Gastrocnemius medialis (tissue), 4 donors: ENCODE results near the gene HEATR5B. TPM values are rescaled to one million over a fixed set of nuclear protein-coding genes. Genes with fewer than 3 reads are reported as not detected.
A peak's percentile ranks its signal among the peaks of the same experiment; 100 is the strongest.

ENCODE experiments used
- ATAC-seq, 2 donors: fragments of 150-250 bp; one replicate each; pipeline ENCODE4 v1.9.1; 2016
- DNase-seq, 2 donors: peaks; one replicate each; pipeline ENCODE4 v3.0.0-alpha.2; 2019
- H3K27ac ChIP-seq, 4 donors: fragments of 200-600 bp; sonication (generic); 1 replicate in 1 of 4; 2 replicates in 3 of 4; pipeline ENCODE4 v1.5.1; 2016 to 2018; ENCODE audit warnings: mild to moderate bottlenecking in 2 of 4, moderate library complexity in 1 of 4
- H3K27me3 ChIP-seq, 3 donors: fragments of 200-600 bp; sonication (generic) in 2 of 3; 1 replicate in 1 of 3; 2 replicates in 2 of 3; pipeline versions ENCODE4 v1.5.1 to v1.6.0; 2016 to 2019; ENCODE audit warnings: mild to moderate bottlenecking in 1 of 3, moderate library complexity in 1 of 3
- H3K36me3 ChIP-seq, 2 donors: fragments of 200-600 bp; sonication (generic) in 1 of 2; one replicate each; pipeline ENCODE4 v1.5.1; 2017 to 2018
- H3K4me1 ChIP-seq, 2 donors: fragments of 200-600 bp; sonication (generic) in 1 of 2; one replicate each; pipeline ENCODE4 v1.5.1; 2016 to 2017; ENCODE audit warnings: mild to moderate bottlenecking in 2 of 2
- H3K4me3 ChIP-seq, 4 donors: fragments of 200-600 bp; sonication (generic) in 3 of 4; 1 replicate in 1 of 4; 2 replicates in 3 of 4; pipeline ENCODE4 v1.5.1; 2016 to 2019; ENCODE audit warnings: mild to moderate bottlenecking in 2 of 4
- H3K9me3 ChIP-seq, 3 donors: fragments of 200-600 bp; sonication (generic) in 2 of 3; 1 replicate in 1 of 3; 2 replicates in 2 of 3; pipeline ENCODE4 v1.5.1; 2016 to 2019
- POLR2A ChIP-seq, 2 donors: fragments of 450-650 bp; IDR thresholded peaks; one replicate each; pipeline ENCODE4 v1.6.1; 2017; ENCODE audit warnings: antibody characterized with exemption in 2 of 2, mild to moderate bottlenecking in 2 of 2, moderate library complexity in 2 of 2
- in situ Hi-C, 4 donors: fragments of 200-750 bp; cut with MboI; loops; one replicate each; pipeline versions ENCODE4 v1.15.0 to v1.8.0; 2017; ENCODE audit warnings: low sequenced_read_pairs in 4 of 4
- intact Hi-C: fragments of 100-400 bp; cut with DNase I; formaldehyde crosslinking; loops from one replicate; pipeline ENCODE4 v1.15.1; 2023; ENCODE audit warnings: low total_unique reads
- total RNA-seq, 4 donors: library from RNA; depleted of rRNA; stranded (reverse); fragments of >200 nt; gene quantifications; one replicate each; pipeline versions ENCODE4 v1.1.0 to v1.2.3, GENCODE V29; 2016
- TF ChIP-seq, protein P1 (sequence below), 5 experiments: fragments of 450-650 bp in 3 of 5; fragments of 200-600 bp in 2 of 5; sonication (generic) in 2 of 5; IDR thresholded peaks in 4 of 5; conservative IDR thresholded peaks in 1 of 5; 1 replicate in 4 of 5; 2 replicates in 1 of 5; pipeline ENCODE4 v1.5.1; 2016 to 2019; ENCODE audit warnings: antibody characterized with exemption in 5 of 5, mild to moderate bottlenecking in 3 of 5, moderate library complexity in 3 of 5

The HEATR5B gene
- total RNA-seq, 4 donors from 2014 or later, result 6.8 to 10.0 (median 9.8) TPM

DNA sequence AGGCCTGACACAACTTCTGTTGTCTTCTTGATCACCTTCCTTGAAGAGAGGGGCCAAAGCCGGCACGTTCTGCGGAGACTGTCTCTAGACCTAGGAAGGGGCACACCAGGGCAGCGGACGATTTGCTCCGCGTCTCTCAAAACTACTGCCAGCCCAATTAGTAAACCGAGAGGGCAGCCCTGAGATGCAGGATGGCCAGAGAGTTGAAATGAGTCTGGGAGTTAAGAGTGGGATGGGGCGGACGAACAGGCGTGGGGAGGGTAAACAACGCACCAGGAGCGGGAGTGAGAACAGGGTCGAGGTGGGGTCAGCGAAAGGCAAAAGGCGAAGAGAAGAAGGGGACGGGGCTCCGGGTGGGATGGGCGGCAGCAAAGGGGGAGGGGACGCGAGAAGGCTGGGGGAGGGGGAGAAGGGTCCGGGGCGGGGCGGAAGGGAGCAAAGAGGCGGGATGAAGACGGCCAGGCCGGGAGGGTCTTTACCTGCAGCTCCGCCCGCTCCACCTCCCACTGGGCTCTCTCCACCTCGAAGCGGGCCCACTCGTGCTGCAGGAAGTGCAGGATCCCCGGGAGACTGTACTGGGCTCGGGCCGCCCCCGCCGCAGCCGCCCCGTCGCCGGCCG is 118.3 kb downstream of the HEATR5B start:
- Histone ChIP-seq H3K9me3 (no peaks in the 10 kb centered on the region), H3K4me1 (peaks cover 28% of the 10 kb centered on the region in 2 donors), H3K4me3 (peak overlapping the region; percentile 70 to 97 (median 81)), H3K27me3 (no peaks in the 10 kb centered on the region), H3K27ac (peak overlapping the region; percentile 75 to 97 (median 85)), H3K36me3 (no peaks in the 10 kb centered on the region)
- intact Hi-C loops (loop anchor here (5.0 kb wide), 3 partner anchors 266 to 614 kb away; partner anchors contain the start of genes CEBPZ and NDUFAF7), in situ Hi-C loops (no loop called here)
- DNase-seq (peak; percentile 12 to 16), ATAC-seq (peak; percentile 41 to 42)
- TF ChIP-seq POLR2A (IDR thresholded peaks at IDR 0.05), result no peak
- TF ChIP-seq, protein P1, sequence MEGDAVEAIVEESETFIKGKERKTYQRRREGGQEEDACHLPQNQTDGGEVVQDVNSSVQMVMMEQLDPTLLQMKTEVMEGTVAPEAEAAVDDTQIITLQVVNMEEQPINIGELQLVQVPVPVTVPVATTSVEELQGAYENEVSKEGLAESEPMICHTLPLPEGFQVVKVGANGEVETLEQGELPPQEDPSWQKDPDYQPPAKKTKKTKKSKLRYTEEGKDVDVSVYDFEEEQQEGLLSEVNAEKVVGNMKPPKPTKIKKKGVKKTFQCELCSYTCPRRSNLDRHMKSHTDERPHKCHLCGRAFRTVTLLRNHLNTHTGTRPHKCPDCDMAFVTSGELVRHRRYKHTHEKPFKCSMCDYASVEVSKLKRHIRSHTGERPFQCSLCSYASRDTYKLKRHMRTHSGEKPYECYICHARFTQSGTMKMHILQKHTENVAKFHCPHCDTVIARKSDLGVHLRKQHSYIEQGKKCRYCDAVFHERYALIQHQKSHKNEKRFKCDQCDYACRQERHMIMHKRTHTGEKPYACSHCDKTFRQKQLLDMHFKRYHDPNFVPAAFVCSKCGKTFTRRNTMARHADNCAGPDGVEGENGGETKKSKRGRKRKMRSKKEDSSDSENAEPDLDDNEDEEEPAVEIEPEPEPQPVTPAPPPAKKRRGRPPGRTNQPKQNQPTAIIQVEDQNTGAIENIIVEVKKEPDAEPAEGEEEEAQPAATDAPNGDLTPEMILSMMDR (IDR thresholded peaks at IDR 0.05 in 4 of 5, conservative IDR thresholded peaks at IDR 0.05 in 1 of 5), result no peak

DNA sequence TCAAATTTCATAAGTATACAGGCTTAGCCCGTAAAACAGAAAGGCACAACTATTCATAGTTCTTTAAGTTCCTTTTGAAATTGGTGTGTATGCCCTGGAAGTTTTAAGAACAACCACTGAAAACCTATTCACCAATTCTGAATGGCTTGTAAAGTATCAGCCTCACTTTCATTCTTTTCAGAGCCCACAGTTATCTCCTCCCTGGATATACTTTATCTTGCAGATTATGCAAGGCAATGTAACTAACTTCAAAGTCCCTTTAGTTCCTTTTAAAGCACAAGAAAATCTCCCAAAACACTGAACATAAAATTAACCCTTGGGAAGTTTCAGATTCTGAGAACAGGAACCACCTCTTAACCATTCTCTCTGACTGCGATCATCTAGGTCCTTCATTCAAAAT is 119.0 kb downstream of the HEATR5B start:
- no peaks in the 10 kb centered on the region for H3K9me3 ChIP-seq
- H3K27ac ChIP-seq, result peak overlapping the region; percentile 75 to 97 (median 85)
- no peaks in the 10 kb centered on the region for H3K27me3 ChIP-seq
- ATAC-seq (no peak), DNase-seq (no peak)
- peak overlapping the region; percentile 70 to 97 (median 81) for H3K4me3 ChIP-seq
- intact Hi-C loops, result loop anchor here (5.0 kb wide), 3 partner anchors 267 to 613 kb away; partner anchors contain the start of genes CEBPZ and NDUFAF7
- H3K36me3 ChIP-seq, result no peaks in the 10 kb centered on the region
- in situ Hi-C loops, result no loop called here
- TF ChIP-seq POLR2A (IDR thresholded peaks at IDR 0.05), result no peak
- TF ChIP-seq, protein P1 (IDR thresholded peaks at IDR 0.05 in 4 of 5, conservative IDR thresholded peaks at IDR 0.05 in 1 of 5), result no peak
- peaks cover 28% of the 10 kb centered on the region in 2 donors for H3K4me1 ChIP-seq

DNA sequence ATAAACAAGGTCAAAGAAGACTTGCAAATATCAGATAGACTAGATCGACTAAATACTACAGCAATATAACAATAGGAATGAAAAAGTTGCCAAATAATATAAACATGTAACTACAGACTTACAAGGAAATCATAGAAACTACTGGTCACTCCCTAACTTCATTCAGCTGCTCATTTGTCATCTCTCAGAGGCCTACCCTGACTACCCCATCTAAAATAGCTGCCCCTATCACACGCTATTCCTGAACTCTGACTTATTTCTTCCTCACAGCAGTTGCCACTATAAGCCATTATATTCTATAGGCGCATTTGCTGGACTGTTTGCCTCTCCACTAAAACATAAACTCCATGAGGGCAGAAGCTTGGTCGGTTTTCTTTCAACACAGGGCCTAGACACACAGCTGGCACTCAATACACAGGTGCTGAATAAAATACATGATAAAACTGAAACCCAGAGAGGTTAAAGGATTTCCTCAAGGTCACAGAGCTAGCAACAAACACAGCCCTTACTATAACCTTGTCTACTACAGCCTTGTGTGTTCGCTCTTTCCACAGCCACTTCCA is 119.6 kb downstream of the HEATR5B start:
- Histone ChIP-seq H3K27me3 (no peaks in the 10 kb centered on the region), H3K4me1 (peaks cover 28% of the 10 kb centered on the region in 2 donors), H3K36me3 (no peaks in the 10 kb centered on the region), H3K27ac (peak overlapping the region in 2 of 4 donors; percentile 75 to 89), H3K4me3 (peak overlapping the region in 3 of 4 donors; percentile 2 to 74 (median 70)), H3K9me3 (no peaks in the 10 kb centered on the region)
- intact Hi-C loops (loop anchor here (5.0 kb wide), 3 partner anchors 268 to 612 kb away; partner anchors contain the start of genes CEBPZ and NDUFAF7), in situ Hi-C loops (no loop called here)
- no peak for DNase-seq
- ATAC-seq, result no peak
- TF ChIP-seq, protein P1 (IDR thresholded peaks at IDR 0.05 in 4 of 5, conservative IDR thresholded peaks at IDR 0.05 in 1 of 5), result no peak
- no peak for TF ChIP-seq POLR2A (IDR thresholded peaks at IDR 0.05)

DNA sequence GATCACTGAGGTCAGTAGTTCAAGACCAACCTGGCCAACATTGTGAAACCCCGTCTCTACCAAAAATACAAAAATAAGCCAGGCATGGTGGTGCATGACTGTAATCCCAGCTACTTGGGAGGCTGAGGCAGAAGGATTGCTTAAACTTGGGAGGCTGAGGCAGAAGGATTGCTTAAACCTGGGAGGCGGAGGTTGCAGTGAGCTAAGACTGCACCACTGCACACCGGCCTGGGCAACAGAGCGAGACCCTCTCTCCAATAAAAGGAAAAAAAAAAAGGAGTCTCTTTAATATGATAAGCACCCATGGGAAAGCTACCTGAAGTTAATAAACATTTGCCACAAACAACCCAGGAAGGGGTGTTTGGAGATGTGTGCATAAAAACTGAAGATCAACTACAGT is 120.4 kb downstream of the HEATR5B start:
- no peak for ATAC-seq

DNA sequence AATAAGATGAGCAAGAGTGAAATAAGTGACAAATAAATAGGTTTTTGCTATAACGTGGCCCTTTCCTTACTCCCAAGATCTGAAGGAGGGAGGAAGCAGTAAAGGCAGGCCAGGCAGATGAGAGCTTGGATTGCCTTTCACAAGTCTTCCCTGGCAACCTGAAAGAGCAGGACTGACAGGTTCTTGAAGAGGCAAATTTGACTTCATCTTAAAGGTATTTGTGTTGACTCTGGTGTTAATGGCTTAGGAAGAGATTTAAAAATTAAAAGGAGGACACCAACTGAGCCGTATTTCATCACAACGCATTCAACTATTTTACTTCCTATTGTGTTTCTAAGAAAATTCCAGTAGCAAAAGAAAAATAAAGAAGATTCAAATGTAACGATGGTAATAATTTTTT is 121.1 kb downstream of the HEATR5B start:
- H3K4me3 ChIP-seq, result no peak overlapping the region
- TF ChIP-seq, protein P1 (IDR thresholded peaks at IDR 0.05 in 4 of 5, conservative IDR thresholded peaks at IDR 0.05 in 1 of 5), result no peak
- TF ChIP-seq POLR2A (IDR thresholded peaks at IDR 0.05), result no peak
- H3K27ac ChIP-seq, result no peak overlapping the region
- no peaks in the 10 kb centered on the region for H3K36me3 ChIP-seq
- peaks cover 26 to 28% of the 10 kb centered on the region in 2 donors for H3K4me1 ChIP-seq
- H3K27me3 ChIP-seq, result no peaks in the 10 kb centered on the region
- ATAC-seq, result no peak
- no peaks in the 10 kb centered on the region for H3K9me3 ChIP-seq
- intact Hi-C loops, result no loop called here
- DNase-seq, result no peak
- in situ Hi-C loops, result no loop called here

More for the DNA sequence above, 120.4 kb downstream of the HEATR5B start:
- DNase-seq, result no peak
- intact Hi-C loops (no loop called here), in situ Hi-C loops (no loop called here)
- H3K9me3 ChIP-seq, result no peaks in the 10 kb centered on the region
- H3K27ac ChIP-seq, result no peak overlapping the region
- H3K36me3 ChIP-seq, result no peaks in the 10 kb centered on the region
- TF ChIP-seq POLR2A (IDR thresholded peaks at IDR 0.05), result no peak
- peaks cover 28% of the 10 kb centered on the region in 2 donors for H3K4me1 ChIP-seq
- H3K27me3 ChIP-seq, result no peaks in the 10 kb centered on the region
- no peak overlapping the region for H3K4me3 ChIP-seq
